ENCODE results near the gene VWA8.
"Not testable (repeated sequence)": the region's sequence is repeated elsewhere in the genome, so short reads cannot be mapped to it uniquely, and the experiment has no call there.

VWA8 gene

GRCh38 chr13:41617633-41618032, 343.3 kb downstream of the VWA8 start:
- H3K9me3 Mint-ChIP-seq; H3K4me3 Mint-ChIP-seq; H3K4me1 Mint-ChIP-seq; ATAC-seq (replicated peaks); DNase-seq; H3K27me3 Mint-ChIP-seq; H3K27ac Mint-ChIP-seq: not testable (repeated sequence)
- H3K36me3 Mint-ChIP-seq: peaks cover 24 to 33% of the 10 kb centered on the region in 2 donors

- H3K9me3 Mint-ChIP-seq: peaks cover 0 to 2% of the 10 kb centered on the region in 2 donors
- H3K36me3 Mint-ChIP-seq: peaks cover 25 to 31% of the 10 kb centered on the region in 2 donors
- no peak for DNase-seq
- ATAC-seq (replicated peaks): no peak
- H3K4me1 Mint-ChIP-seq: no peaks in the 10 kb centered on the region
- H3K27ac Mint-ChIP-seq: no peak overlapping the region
- H3K27me3 Mint-ChIP-seq: no peaks in the 10 kb centered on the region
- no peak overlapping the region for H3K4me3 Mint-ChIP-seq
Measured at GRCh38 chr13:41616151-41616550, 344.8 kb downstream of the VWA8 start.

- Mint-ChIP-seq H3K36me3 (peaks cover 31 to 38% of the 10 kb centered on the region in 2 donors), H3K4me1 (no peaks in the 10 kb centered on the region), H3K9me3 (peaks cover 0 to 2% of the 10 kb centered on the region in 2 donors), H3K27ac (no peak overlapping the region), H3K27me3 (no peaks in the 10 kb centered on the region), H3K4me3 (no peak overlapping the region)
- no peak for ATAC-seq (replicated peaks)
- DNase-seq: no peak
Measured at GRCh38 chr13:41615528-41615855, 345.4 kb downstream of the VWA8 start.

- Mint-ChIP-seq H3K36me3 (peaks cover 32 to 37% of the 10 kb centered on the region in 2 donors), H3K4me1 (no peaks in the 10 kb centered on the region), H3K4me3 (no peak overlapping the region), H3K9me3 (peaks cover 0 to 2% of the 10 kb centered on the region in 2 donors), H3K27me3 (no peaks in the 10 kb centered on the region), H3K27ac (no peak overlapping the region)
- ATAC-seq (replicated peaks): no peak
- no peak for DNase-seq
Measured at GRCh38 chr13:41614671-41615527, 346.0 kb downstream of the VWA8 start.

GRCh38 chr13:41613984-41614661, 346.8 kb downstream of the VWA8 start:
- no peak for DNase-seq

GRCh38 chr13:41613471-41613870, 347.4 kb downstream of the VWA8 start:
- DNase-seq: no peak
- no peak for ATAC-seq (replicated peaks)
- Mint-ChIP-seq H3K4me3 (no peak overlapping the region), H3K36me3 (peaks cover 34 to 40% of the 10 kb centered on the region in 2 donors), H3K9me3 (no peaks in the 10 kb centered on the region), H3K27me3 (no peaks in the 10 kb centered on the region), H3K27ac (no peak overlapping the region), H3K4me1 (no peaks in the 10 kb centered on the region)

More at GRCh38 chr13:41613984-41614661, 346.8 kb downstream of the VWA8 start:
- H3K36me3 Mint-ChIP-seq: peaks cover 33 to 36% of the 10 kb centered on the region in 2 donors
- H3K4me1 Mint-ChIP-seq: no peaks in the 10 kb centered on the region
- ATAC-seq (replicated peaks): no peak
- H3K27ac Mint-ChIP-seq: no peak overlapping the region
- H3K9me3 Mint-ChIP-seq: peaks cover 0 to 2% of the 10 kb centered on the region in 2 donors
- H3K4me3 Mint-ChIP-seq: no peak overlapping the region
- H3K27me3 Mint-ChIP-seq: no peaks in the 10 kb centered on the region

- no peak overlapping the region for H3K27ac Mint-ChIP-seq
- ATAC-seq (replicated peaks) (no peak), DNase-seq (no peak)
- no peak overlapping the region for H3K4me3 Mint-ChIP-seq
- H3K9me3 Mint-ChIP-seq: no peaks in the 10 kb centered on the region
- H3K27me3 Mint-ChIP-seq: no peaks in the 10 kb centered on the region
- H3K36me3 Mint-ChIP-seq: peaks cover 38 to 45% of the 10 kb centered on the region in 2 donors
- no peaks in the 10 kb centered on the region for H3K4me1 Mint-ChIP-seq
Measured at GRCh38 chr13:41611385-41611784, 349.5 kb downstream of the VWA8 start.

- no peak overlapping the region for H3K27ac Mint-ChIP-seq
- DNase-seq: no peak
- no peaks in the 10 kb centered on the region for H3K4me1 Mint-ChIP-seq
- ATAC-seq (replicated peaks): no peak
- H3K9me3 Mint-ChIP-seq: no peaks in the 10 kb centered on the region
- H3K27me3 Mint-ChIP-seq: no peaks in the 10 kb centered on the region
- H3K36me3 Mint-ChIP-seq: peaks cover 40 to 52% of the 10 kb centered on the region in 2 donors
- no peak overlapping the region for H3K4me3 Mint-ChIP-seq
Measured at GRCh38 chr13:41610404-41610803, 350.5 kb downstream of the VWA8 start.

- Mint-ChIP-seq H3K36me3 (peaks cover 40 to 57% of the 10 kb centered on the region in 2 donors), H3K9me3 (no peaks in the 10 kb centered on the region), H3K4me3 (no peak overlapping the region), H3K27ac (no peak overlapping the region), H3K4me1 (no peaks in the 10 kb centered on the region), H3K27me3 (no peaks in the 10 kb centered on the region)
- ATAC-seq (replicated peaks) (no peak), DNase-seq (no peak)
Measured at GRCh38 chr13:41609828-41610227, 351.1 kb downstream of the VWA8 start.

- peaks cover 36 to 54% of the 10 kb centered on the region in 2 donors for H3K36me3 Mint-ChIP-seq
- DNase-seq (no peak), ATAC-seq (replicated peaks) (no peak)
- no peak overlapping the region for H3K4me3 Mint-ChIP-seq
- H3K27me3 Mint-ChIP-seq: no peaks in the 10 kb centered on the region
- H3K4me1 Mint-ChIP-seq: no peaks in the 10 kb centered on the region
- H3K27ac Mint-ChIP-seq: no peak overlapping the region
- H3K9me3 Mint-ChIP-seq: no peaks in the 10 kb centered on the region
Measured at GRCh38 chr13:41608839-41609177, 352.1 kb downstream of the VWA8 start.

GRCh38 chr13:41608111-41608838, 352.6 kb downstream of the VWA8 start:
- H3K27me3 Mint-ChIP-seq: no peaks in the 10 kb centered on the region
- no peak overlapping the region for H3K27ac Mint-ChIP-seq
- H3K36me3 Mint-ChIP-seq: peaks cover 39 to 55% of the 10 kb centered on the region in 2 donors
- no peak for DNase-seq
- H3K9me3 Mint-ChIP-seq: no peaks in the 10 kb centered on the region
- no peak overlapping the region for H3K4me3 Mint-ChIP-seq
- H3K4me1 Mint-ChIP-seq: no peaks in the 10 kb centered on the region
- no peak for ATAC-seq (replicated peaks)

GRCh38 chr13:41606646-41607045, 354.3 kb downstream of the VWA8 start:
- DNase-seq (no peak), ATAC-seq (replicated peaks) (no peak)
- Mint-ChIP-seq H3K36me3 (peaks cover 42 to 63% of the 10 kb centered on the region in 2 donors), H3K9me3 (no peaks in the 10 kb centered on the region), H3K4me3 (no peak overlapping the region), H3K27me3 (no peaks in the 10 kb centered on the region), H3K27ac (no peak overlapping the region), H3K4me1 (no peaks in the 10 kb centered on the region)

GRCh38 chr13:41605319-41606285, 355.3 kb downstream of the VWA8 start:
- no peak overlapping the region for H3K4me3 Mint-ChIP-seq
- peaks cover 44 to 66% of the 10 kb centered on the region in 2 donors for H3K36me3 Mint-ChIP-seq
- no peaks in the 10 kb centered on the region for H3K9me3 Mint-ChIP-seq
- H3K27me3 Mint-ChIP-seq: no peaks in the 10 kb centered on the region
- no peak for DNase-seq
- no peak overlapping the region for H3K27ac Mint-ChIP-seq
- ATAC-seq (replicated peaks): no peak
- H3K4me1 Mint-ChIP-seq: no peaks in the 10 kb centered on the region

GRCh38 chr13:41603917-41604316, 357.0 kb downstream of the VWA8 start:
- Mint-ChIP-seq H3K9me3 (no peaks in the 10 kb centered on the region), H3K27ac (no peak overlapping the region), H3K27me3 (no peaks in the 10 kb centered on the region), H3K4me3 (no peak overlapping the region), H3K4me1 (no peaks in the 10 kb centered on the region), H3K36me3 (peaks cover 43 to 71% of the 10 kb centered on the region in 2 donors)
- DNase-seq (no peak), ATAC-seq (replicated peaks) (no peak)
